Mammary epithelial cell (primary cell): Measurements from ENCODE around the gene AKNA.

Source experiments
- CTCF ChIP-seq, 2 donors: IDR thresholded peaks in 1 of 2; conservative IDR thresholded peaks in 1 of 2; 2 replicates each; pipeline ENCODE4 v1.5.1; 2011 to 2012; ENCODE audit warnings: inconsistent platforms in 2 of 2, low read length in 2 of 2, mild to moderate bottlenecking in 2 of 2, control low read depth in 1 of 2, low read depth in 1 of 2; ENCODE audit not compliant: insufficient read depth in 1 of 2; ENCODE audit errors: extremely low read depth in 1 of 2
- EZH2 ChIP-seq: IDR thresholded peaks from 2 replicates; pipeline ENCODE4 v1.6.1; 2012; ENCODE audit warnings: low read length, inconsistent platforms, borderline replicate concordance

GRCh38 chr9:114287001-114287762, 100.6 kb downstream of the AKNA start:
- TF ChIP-seq CTCF (conservative IDR thresholded peaks at IDR 0.05 in 1 of 2, IDR thresholded peaks at IDR 0.05 in 1 of 2; ENCODE audit: extremely low read depth in 1 of 2, insufficient read depth in 1 of 2, low read depth in 1 of 2, low read length in 2 of 2) (no peak), EZH2 (no peak)
